ES-I3 (cell line): Measurements from ENCODE around the gene PLEKHG1.
A peak's percentile ranks its signal among the peaks of the same experiment; 100 is the strongest.

Experiments
- H3K36me3 ChIP-seq: 2 replicates; pipeline ENCODE4 v1.6.1; 2013; ENCODE audit warnings: mild to moderate bottlenecking, low read length, control low read depth, moderate library complexity; ENCODE audit not compliant: insufficient read depth
- H3K4me1 ChIP-seq: 2 replicates; pipeline ENCODE4 v1.6.1; 2013; ENCODE audit warnings: mild to moderate bottlenecking, control low read depth, low read length; ENCODE audit not compliant: insufficient read depth
- H3K9ac ChIP-seq: 2 replicates; pipeline ENCODE4 v1.6.1; 2013; ENCODE audit warnings: low read depth, mild to moderate bottlenecking, low read length, moderate library complexity
- H3K9me3 ChIP-seq: 2 replicates; pipeline ENCODE4 v1.6.1; 2013; ENCODE audit warnings: mild to moderate bottlenecking, low read length, moderate library complexity; ENCODE audit not compliant: control insufficient read depth, insufficient read depth

Gene PLEKHG1

GRCh38 chr6:150599199-150600009 is at the start of gene PLEKHG1:
Gene PLEKHG1 (plus strand): TSS chr6:150599885. CDS start chr6:150733682, 133,797 bp downstream.
- H3K4me1 ChIP-seq, result peaks cover 4% of the 10 kb centered on the region; the same call in 1 of the 2 replicates
- no peaks in the 10 kb centered on the region for H3K9me3 ChIP-seq
- H3K9ac ChIP-seq, result peak within 1 kb of the TSS; percentile 84
- H3K36me3 ChIP-seq, result no peaks in the 10 kb centered on the region

GRCh38 chr6:150550244-150550643 is 49.4 kb upstream of the PLEKHG1 start:
- Histone ChIP-seq H3K36me3 (no peaks in the 10 kb centered on the region), H3K4me1 (no peaks in the 10 kb centered on the region), H3K9ac (no peak overlapping the region), H3K9me3 (no peaks in the 10 kb centered on the region)

- Histone ChIP-seq H3K9ac (no peak overlapping the region), H3K4me1 (no peaks in the 10 kb centered on the region), H3K36me3 (no peaks in the 10 kb centered on the region), H3K9me3 (no peaks in the 10 kb centered on the region)
Measured at GRCh38 chr6:150557043-150557599, 42.6 kb upstream of the PLEKHG1 start.

GRCh38 chr6:150560004-150560883 is 39.4 kb upstream of the PLEKHG1 start:
- H3K36me3 ChIP-seq, result no peaks in the 10 kb centered on the region
- H3K9me3 ChIP-seq, result no peaks in the 10 kb centered on the region
- no peaks in the 10 kb centered on the region for H3K4me1 ChIP-seq
- no peak overlapping the region for H3K9ac ChIP-seq

- H3K36me3 ChIP-seq, result no peaks in the 10 kb centered on the region
- no peak overlapping the region for H3K9ac ChIP-seq
- H3K4me1 ChIP-seq, result no peaks in the 10 kb centered on the region
- no peaks in the 10 kb centered on the region for H3K9me3 ChIP-seq
Measured at GRCh38 chr6:150560884-150561219, 38.8 kb upstream of the PLEKHG1 start.

GRCh38 chr6:150565945-150566344 is 33.7 kb upstream of the PLEKHG1 start:
- Histone ChIP-seq H3K9me3 (no peaks in the 10 kb centered on the region), H3K36me3 (no peaks in the 10 kb centered on the region), H3K4me1 (no peaks in the 10 kb centered on the region), H3K9ac (no peak overlapping the region)

- Histone ChIP-seq H3K9ac (no peak overlapping the region), H3K36me3 (no peaks in the 10 kb centered on the region), H3K9me3 (no peaks in the 10 kb centered on the region), H3K4me1 (no peaks in the 10 kb centered on the region)
Measured at GRCh38 chr6:150566486-150566885, 33.2 kb upstream of the PLEKHG1 start.

GRCh38 chr6:150567380-150567779 is 32.3 kb upstream of the PLEKHG1 start:
- no peaks in the 10 kb centered on the region for H3K36me3 ChIP-seq
- H3K9ac ChIP-seq, result no peak overlapping the region
- no peaks in the 10 kb centered on the region for H3K4me1 ChIP-seq
- H3K9me3 ChIP-seq, result no peaks in the 10 kb centered on the region

GRCh38 chr6:150567823-150568383 is 31.8 kb upstream of the PLEKHG1 start:
- Histone ChIP-seq H3K9me3 (no peaks in the 10 kb centered on the region), H3K9ac (no peak overlapping the region), H3K36me3 (no peaks in the 10 kb centered on the region), H3K4me1 (no peaks in the 10 kb centered on the region)

GRCh38 chr6:150568560-150568959 is 31.1 kb upstream of the PLEKHG1 start:
- Histone ChIP-seq H3K36me3 (no peaks in the 10 kb centered on the region), H3K9ac (no peak overlapping the region), H3K4me1 (no peaks in the 10 kb centered on the region), H3K9me3 (no peaks in the 10 kb centered on the region)

GRCh38 chr6:150569161-150569560 is 30.5 kb upstream of the PLEKHG1 start:
- no peak overlapping the region for H3K9ac ChIP-seq
- no peaks in the 10 kb centered on the region for H3K36me3 ChIP-seq
- no peaks in the 10 kb centered on the region for H3K9me3 ChIP-seq
- H3K4me1 ChIP-seq, result no peaks in the 10 kb centered on the region

- no peak overlapping the region for H3K9ac ChIP-seq
- H3K4me1 ChIP-seq, result no peaks in the 10 kb centered on the region
- H3K36me3 ChIP-seq, result no peaks in the 10 kb centered on the region
- H3K9me3 ChIP-seq, result no peaks in the 10 kb centered on the region
Measured at GRCh38 chr6:150573041-150573681, 26.5 kb upstream of the PLEKHG1 start.

GRCh38 chr6:150575836-150576235 is 23.8 kb upstream of the PLEKHG1 start:
- Histone ChIP-seq H3K9me3 (no peaks in the 10 kb centered on the region), H3K4me1 (no peaks in the 10 kb centered on the region), H3K36me3 (no peaks in the 10 kb centered on the region), H3K9ac (no peak overlapping the region)

GRCh38 chr6:150576651-150577226 is 22.9 kb upstream of the PLEKHG1 start:
- Histone ChIP-seq H3K4me1 (no peaks in the 10 kb centered on the region), H3K9me3 (no peaks in the 10 kb centered on the region), H3K9ac (no peak overlapping the region), H3K36me3 (no peaks in the 10 kb centered on the region)
